ENCODE data around the gene NABP2.

NABP2 gene

GRCh38 chr12:56197921-56198635 lies 26.1 kb upstream of the NABP2 start:
- no peak for TF ChIP-seq CTCF (IDR thresholded peaks at IDR 0.05)
- Mint-ChIP-seq H3K4me3 (no peak overlapping the region), H3K9me3 (no peaks in the 10 kb centered on the region)

GRCh38 chr12:56198836-56199235 lies 25.3 kb upstream of the NABP2 start:
- Mint-ChIP-seq H3K4me1 (no peaks in the 10 kb centered on the region), H3K27me3 (ENCODE audit: low read depth, poor library complexity) (no peaks in the 10 kb centered on the region), H3K27ac (no peak overlapping the region), H3K9me3 (no peaks in the 10 kb centered on the region), H3K36me3 (ENCODE audit: low read depth) (peaks cover 10% of the 10 kb centered on the region), H3K4me3 (no peak overlapping the region)
- TF ChIP-seq CTCF (IDR thresholded peaks at IDR 0.05), result no peak
- DNase-seq, result no peak

More at GRCh38 chr12:56197921-56198635, 26.1 kb upstream of the NABP2 start:
- Mint-ChIP-seq H3K36me3 (ENCODE audit: low read depth) (peaks cover 10% of the 10 kb centered on the region), H3K4me1 (no peaks in the 10 kb centered on the region), H3K27ac (no peak overlapping the region), H3K27me3 (ENCODE audit: low read depth, poor library complexity) (no peaks in the 10 kb centered on the region)
- DNase-seq, result no peak

GRCh38 chr12:56202366-56202765 lies 21.8 kb upstream of the NABP2 start:
- Mint-ChIP-seq H3K4me1 (no peaks in the 10 kb centered on the region), H3K4me3 (no peak overlapping the region), H3K9me3 (no peaks in the 10 kb centered on the region), H3K27ac (peak overlapping the region; percentile 4), H3K27me3 (ENCODE audit: low read depth, poor library complexity) (no peaks in the 10 kb centered on the region), H3K36me3 (ENCODE audit: low read depth) (peaks cover 19% of the 10 kb centered on the region)
- TF ChIP-seq CTCF (IDR thresholded peaks at IDR 0.05), result no peak
- DNase-seq, result no peak

GRCh38 chr12:56202838-56203237 lies 21.3 kb upstream of the NABP2 start:
- no peak for TF ChIP-seq CTCF (IDR thresholded peaks at IDR 0.05)
- Mint-ChIP-seq H3K4me3 (no peak overlapping the region), H3K4me1 (no peaks in the 10 kb centered on the region), H3K9me3 (no peaks in the 10 kb centered on the region), H3K27me3 (ENCODE audit: low read depth, poor library complexity) (no peaks in the 10 kb centered on the region), H3K27ac (peak overlapping the region; percentile 4), H3K36me3 (ENCODE audit: low read depth) (peaks cover 23% of the 10 kb centered on the region)
- no peak for DNase-seq

- no peak for TF ChIP-seq CTCF (IDR thresholded peaks at IDR 0.05)
- Mint-ChIP-seq H3K4me3 (no peak overlapping the region), H3K27me3 (ENCODE audit: low read depth, poor library complexity) (no peaks in the 10 kb centered on the region), H3K27ac (no peak overlapping the region), H3K4me1 (no peaks in the 10 kb centered on the region), H3K36me3 (ENCODE audit: low read depth) (peaks cover 33% of the 10 kb centered on the region), H3K9me3 (no peaks in the 10 kb centered on the region)
- DNase-seq, result no peak
Measured at GRCh38 chr12:56204275-56204674, 19.9 kb upstream of the NABP2 start.

- no peak overlapping the region for H3K4me3 Mint-ChIP-seq
- no peaks in the 10 kb centered on the region for H3K27me3 Mint-ChIP-seq (ENCODE audit: low read depth, poor library complexity)
- no peak for TF ChIP-seq CTCF (IDR thresholded peaks at IDR 0.05)
- H3K36me3 Mint-ChIP-seq (ENCODE audit: low read depth), result peaks cover 44% of the 10 kb centered on the region
- H3K4me1 Mint-ChIP-seq, result no peaks in the 10 kb centered on the region
- DNase-seq, result no peak
- H3K9me3 Mint-ChIP-seq, result no peaks in the 10 kb centered on the region
- no peak overlapping the region for H3K27ac Mint-ChIP-seq
Measured at GRCh38 chr12:56205445-56205844, 18.7 kb upstream of the NABP2 start.
